RPMI8226 (cell line): ENCODE results near the gene TMEM235.

Experiments used
- DNase-seq: peaks from one replicate; pipeline ENCODE4 v3.0.0-alpha.2; 2015

The TMEM235 gene

DNA sequence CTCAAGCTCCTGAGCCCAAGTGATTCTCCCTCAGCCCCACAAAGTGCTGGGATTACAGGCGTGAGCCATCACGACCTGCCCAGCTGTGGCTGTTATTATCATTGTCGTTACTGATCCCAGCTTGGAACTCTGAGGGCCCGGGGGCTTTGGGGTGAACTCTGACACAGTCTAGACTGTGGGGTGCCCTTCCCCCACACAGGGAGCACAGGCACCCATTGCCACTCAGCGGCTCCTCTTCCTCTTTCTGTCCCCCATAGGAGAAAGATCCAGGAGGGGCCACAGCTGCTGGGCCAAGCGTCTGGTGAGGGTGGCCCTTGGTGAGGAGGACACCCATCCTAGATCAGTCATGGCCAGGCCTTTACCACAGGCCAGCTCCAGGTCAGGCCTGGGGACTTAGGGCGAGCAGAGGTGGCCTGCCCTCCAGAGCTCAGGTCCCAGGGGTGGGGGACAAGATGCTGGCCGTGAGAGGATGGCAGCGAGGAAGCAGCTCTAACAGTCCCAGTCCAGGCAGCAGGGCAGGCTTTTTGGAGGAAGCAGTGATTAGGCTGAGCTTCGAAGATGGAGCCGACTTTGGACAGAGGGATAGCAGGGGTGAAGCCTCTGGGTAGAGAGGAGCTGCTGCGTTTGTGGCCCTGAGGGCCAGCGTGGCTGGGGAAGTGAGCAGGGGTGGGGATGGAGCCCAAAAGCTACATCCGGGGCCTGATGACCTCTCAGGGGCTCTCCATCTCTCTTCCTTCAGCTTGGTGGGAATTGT is 24.7 kb downstream of the TMEM235 start:
- DNase-seq = no peak

DNA sequence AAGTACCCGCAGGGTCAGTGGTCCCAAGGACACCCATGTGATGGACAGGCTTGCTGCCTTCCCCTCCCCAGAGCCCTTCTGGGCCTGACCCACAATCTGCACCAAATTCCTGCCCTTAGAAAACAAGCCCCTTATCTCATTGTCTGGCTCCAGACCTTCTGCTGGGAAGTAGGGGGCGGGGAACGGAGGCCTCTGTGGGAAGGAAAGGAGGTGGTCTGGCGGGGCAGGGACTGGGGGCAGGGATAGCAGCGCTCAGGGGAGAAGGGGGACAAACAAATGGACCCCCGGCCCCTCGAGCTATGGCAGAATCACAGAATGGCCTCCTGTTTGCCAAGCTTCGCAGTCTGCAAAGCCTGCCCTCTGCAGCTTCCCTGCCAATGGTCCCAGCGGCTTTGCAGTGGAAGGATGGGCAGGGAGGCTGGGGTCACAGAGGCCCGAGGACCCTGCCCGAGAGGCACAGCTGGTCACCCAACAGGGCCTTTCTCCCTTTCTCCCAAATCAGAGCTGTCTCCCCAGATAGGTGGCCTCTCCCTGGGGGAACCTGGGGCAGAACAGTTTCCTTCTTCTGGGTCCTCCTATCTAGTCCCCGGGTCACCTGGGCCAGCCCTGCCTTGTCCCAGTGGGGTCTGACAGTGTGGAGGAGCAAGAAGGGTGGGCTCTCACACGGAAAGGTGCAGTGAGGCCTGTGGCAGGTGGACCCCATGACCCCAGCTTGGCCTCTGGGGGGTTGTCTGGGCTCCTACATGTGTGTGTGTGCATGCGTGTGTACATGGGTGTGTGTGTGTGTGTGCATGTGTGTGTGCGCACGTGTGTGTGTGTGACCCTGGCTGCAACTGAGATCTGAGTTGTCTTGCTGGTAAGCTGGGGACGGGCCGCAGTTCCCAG is 25.5 kb downstream of the TMEM235 start:
- no peak for DNase-seq

DNA sequence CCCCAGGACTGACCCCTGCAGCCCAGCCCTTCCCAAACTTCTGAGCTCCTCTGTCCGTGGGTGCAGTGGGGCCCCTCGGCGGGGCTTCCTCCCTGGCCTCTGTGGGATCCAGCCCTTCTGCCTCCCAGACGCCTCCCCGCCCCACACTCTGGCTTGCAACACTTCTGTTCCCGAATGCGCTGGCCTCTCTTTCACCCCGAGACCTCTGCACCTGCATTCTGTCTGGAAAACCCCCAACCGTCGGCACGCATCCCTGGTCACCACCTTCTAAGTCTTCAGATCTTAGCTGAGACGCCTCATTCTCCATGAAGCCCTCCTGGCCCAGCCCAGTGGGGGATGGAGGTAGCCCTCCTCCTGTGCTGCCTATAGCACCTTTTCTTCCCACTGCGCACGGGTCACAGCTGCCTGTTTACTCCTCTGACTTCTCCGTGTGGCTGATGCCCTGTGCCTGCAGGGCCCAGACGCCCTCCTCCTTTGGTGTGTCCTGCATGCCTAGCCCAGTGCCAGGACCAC is 26.4 kb downstream of the TMEM235 start:
- DNase-seq = peak; percentile 89

DNA sequence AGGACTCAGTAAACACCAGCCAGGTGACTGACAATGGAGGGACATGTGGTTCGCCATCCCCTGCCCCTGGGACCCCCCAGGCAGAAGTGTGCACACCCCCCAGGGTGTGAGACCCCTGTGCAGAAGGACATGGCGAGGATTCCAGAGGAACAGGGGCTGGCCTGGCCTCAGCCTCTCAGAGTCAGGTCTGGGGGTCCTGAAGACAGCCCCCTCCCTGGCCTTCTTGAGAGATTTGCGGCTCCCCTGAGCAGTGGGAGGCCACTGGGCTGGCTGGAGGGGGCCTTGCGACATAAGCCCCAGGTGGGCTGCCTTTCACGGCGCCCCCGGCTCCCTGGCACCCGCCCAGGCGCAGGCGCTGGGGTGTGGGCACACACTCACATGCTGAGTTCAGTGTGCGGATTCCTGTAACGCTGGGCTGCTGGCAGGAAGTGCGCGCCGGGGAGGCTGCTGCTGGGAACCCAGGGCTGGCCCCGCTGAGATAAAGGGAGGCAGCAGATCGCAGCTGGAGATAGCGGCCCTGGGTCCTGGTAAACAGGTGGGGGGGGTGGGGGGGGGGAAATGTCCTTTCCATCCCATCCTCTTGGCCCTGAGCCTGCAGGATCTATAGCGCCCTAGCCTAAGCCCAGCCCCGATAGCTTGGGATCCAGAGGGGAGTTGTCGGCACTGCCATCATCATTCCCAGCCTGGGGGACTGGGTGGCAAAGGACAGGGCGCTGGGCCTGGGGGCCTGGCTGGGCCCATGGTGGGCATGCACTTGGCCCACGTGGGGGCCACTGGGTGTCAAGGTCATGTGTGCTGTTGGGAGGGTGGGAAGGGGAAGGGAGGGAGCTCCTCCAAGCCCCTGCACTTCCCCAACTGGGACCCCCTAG is 27.1 kb downstream of the TMEM235 start:
- peak; percentile 70 for DNase-seq

DNA sequence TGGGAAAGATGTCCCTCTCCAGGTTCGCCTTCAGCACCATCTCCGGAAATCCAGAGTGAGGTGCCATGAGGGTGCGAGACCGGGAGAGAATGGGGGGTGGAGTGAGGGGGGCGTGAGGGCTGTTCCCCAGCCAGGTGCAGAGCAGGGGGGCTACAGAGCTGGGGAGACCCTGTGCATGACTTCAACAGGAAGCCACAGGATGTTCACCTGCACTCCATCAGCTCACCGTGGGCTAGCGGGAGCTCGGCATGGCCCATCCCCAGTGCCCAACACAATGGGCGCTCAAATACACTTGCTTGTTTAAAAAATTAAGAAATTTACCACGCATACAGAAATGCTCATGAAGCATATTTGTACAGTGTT is 27.7 kb downstream of the TMEM235 start:
- no peak for DNase-seq

DNA sequence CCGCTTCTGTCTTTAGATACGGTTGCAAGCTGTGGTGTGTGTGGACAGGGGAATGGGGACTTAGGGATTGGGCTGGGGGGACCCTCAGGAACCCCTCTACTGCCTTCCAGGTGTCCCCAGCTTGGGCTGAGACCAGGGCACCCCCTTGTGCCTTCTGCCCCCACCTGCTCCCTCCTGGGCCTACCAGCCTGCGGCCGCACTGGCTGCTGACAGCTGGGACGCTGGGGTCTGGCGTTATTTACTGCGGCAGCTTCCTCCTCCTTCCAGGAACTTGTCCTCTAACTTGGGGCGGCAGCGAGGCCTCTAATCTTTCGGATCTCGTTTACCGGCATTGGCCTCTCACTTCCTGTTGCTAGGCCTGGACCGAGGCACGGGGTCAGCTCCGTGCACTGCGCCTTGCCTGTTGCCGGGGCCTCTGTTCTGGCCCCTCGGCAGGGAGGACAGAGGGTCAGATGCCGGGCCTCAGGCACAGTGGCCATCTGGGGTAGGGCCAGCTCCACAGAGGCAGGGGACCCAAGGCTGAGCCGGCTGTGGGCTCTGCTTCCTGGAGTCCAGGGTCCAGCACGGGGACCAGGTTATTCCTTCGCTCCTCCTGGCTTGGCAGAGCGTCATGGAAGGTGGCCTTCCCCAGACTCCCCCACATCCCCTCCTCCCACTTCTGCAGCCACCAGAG is 31.8 kb downstream of the TMEM235 start:
- no peak for DNase-seq

DNA sequence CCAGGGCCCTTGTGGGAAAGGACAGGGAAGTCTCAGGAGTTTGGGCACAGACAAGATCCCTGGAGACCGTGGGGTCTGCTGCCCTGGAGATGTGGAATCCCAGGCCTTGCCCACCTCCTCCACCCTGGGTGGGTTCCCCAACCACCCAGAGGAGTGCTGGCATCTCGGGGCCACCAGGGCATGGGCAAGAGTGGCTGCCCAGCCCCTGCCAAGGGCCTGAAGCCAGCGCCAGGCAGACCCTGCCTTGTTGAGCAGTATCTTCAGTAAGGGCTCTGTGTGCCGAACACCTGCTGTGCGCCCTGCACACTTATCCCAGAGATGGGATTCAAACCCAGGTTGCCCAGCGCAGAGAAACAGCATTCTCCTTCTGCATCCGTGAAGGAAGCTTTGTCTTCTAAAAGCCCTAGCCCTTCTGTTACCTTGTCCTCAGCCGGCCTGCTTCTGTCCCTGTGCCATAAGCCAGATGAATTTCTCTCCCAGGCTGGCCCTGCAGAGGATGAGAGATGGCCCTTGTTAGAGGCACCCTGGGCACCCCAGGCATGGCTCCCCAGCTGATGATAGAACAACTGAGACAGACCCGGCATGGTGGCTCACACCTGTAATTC is 32.4 kb downstream of the TMEM235 start:
- DNase-seq = no peak

DNA sequence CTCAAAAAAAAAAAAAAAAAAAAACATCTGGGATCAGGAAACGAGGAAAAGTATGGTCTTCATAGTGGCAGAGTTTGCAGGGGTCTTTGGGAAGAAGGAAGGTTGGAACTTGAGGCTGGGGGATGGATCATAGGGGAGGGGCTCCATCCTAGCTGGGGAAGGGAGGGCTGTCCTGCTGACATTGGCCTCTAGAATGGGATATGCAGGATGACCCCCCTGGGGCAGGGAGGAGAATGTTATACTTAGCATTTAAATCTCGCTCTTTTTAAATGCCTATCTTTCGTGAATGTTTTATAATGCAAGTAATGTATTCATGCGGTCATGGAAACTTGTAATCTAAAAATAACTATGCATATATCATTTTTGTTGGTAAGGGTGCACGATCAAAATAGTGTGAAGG is 33.2 kb downstream of the TMEM235 start:
- DNase-seq = no peak

DNA sequence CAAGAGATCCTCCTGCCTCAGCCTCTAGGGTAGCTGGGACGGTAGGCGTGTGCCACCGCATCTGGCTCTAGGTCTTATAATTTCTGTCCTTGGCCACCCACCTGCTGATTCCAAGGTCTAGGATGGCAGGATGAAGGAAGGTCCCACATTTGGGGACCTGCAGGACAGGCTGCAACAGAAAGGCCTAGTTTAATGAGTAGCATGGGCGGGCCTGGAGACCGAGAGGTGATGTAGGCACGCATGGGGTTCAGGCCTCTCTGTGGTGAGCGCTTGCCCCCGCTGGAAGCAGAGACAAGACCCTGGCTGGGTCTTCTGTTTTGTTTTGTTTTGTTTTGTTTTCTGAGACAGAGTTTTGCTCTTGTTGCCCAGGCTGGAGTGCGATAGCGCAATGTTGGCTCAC is 33.7 kb downstream of the TMEM235 start:
- DNase-seq = no peak

DNA sequence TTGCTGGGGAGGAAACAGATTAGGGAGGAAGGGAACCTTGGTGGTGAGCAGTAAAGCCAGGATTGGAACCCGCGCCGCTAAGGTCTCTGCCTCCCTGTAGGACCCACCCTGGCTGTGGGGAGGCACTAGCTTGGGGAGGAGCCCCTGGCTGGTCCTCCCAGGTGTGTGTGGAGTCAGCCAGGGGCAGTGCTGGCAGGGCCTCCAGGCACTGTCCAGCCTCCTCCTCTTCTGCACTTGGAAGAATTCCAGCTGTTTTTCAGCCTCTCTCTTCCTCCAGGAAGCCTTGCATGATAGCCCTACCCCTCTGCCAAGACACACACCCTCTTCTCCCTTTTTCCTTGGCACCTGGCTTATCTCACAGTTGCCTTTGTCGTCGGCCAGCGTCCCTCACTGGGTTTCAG is 34.8 kb downstream of the TMEM235 start:
- DNase-seq = no peak

DNA sequence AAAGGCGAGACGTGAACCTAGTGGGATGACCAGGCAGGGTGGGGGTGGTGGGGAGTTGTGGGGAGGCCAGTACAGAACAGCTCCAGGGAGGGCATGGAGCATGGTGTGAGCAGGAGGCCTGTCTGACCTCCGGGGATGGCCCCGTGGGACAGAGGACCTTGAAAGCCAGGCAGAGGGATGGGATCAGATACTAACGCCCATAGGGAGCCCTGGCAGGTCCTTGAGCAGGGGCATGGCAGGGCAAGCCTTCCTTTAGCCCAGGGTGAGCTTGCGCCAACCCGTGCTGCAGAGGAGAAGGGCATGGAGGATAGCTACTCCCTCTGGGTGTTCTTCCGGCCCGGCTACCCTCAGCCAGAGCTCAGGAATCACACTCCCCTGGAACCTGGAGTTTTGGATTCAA is 35.3 kb downstream of the TMEM235 start:
- DNase-seq = no peak

DNA sequence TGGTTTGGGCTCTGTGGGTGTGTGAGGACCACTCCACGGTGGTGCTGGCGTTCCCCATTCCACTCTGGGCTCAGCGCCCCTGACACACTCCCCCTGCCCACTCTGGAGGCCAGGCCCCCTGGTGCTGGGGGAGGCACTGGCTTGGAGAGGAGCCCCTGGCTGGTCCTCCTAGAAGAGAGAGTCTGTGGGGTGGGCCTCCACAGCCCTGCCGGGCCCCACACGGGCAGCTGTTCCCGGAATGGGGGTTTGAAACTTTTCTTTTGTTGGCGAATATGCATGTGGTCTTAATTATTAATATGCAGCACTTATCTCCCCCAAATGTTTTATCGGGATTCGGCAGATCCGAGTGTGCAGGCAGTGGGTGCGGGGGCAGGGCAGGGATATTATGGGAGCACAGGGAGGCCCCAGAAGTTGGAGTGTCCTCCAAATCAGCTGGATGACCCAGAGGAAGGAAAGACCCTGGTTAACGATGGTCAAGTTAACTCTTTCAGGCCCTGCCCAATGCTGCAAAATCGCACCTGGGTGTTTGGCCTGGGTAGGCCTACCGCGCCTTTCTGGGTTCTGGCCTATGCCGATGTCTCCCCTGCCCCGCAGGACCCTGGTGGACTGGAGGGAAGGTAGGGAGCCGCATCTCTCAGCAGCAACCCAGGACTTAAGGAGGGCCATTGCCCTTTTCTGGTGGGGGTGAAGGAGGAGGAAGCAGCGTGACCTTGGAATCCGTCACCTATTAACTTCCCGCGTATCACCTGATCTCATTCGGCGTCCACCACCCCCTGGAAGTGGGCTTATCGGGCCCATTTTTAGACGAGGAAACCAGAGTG is 36.0 kb downstream of the TMEM235 start:
- DNase-seq = no peak

DNA sequence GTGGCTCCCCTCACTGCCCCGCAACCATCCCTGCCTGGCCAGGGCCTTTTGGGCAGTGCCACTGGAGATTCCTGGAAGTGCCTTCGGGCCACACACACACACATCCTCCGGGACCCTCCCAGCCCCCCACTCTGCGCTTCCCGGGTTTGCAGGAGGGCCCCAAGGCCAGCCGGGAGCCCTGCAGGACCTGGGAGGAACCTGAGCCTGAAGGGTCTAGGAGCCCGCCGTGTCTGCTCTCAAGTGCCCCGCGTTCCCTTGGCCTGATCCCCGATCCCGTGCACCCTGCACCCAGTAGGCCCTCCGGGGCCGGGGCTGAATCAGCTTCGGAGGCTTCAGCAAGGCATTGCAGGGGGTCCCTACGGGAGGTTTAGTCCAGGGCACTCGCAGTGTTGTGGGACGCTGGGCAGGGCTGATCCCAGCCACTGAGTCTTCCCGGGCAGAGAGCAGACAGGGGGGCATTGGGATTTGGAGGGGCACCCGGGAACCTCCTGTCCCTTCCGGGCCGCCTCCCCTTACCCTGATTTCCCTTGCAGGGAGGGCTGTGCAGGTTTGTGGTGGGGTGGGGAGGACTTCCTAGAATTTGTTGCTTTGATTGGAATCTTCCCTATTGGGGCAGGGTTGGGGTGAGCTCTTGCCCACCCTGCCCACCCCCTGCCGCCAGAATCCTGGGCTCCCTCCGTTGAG is 36.9 kb downstream of the TMEM235 start:
- DNase-seq = no peak

DNA sequence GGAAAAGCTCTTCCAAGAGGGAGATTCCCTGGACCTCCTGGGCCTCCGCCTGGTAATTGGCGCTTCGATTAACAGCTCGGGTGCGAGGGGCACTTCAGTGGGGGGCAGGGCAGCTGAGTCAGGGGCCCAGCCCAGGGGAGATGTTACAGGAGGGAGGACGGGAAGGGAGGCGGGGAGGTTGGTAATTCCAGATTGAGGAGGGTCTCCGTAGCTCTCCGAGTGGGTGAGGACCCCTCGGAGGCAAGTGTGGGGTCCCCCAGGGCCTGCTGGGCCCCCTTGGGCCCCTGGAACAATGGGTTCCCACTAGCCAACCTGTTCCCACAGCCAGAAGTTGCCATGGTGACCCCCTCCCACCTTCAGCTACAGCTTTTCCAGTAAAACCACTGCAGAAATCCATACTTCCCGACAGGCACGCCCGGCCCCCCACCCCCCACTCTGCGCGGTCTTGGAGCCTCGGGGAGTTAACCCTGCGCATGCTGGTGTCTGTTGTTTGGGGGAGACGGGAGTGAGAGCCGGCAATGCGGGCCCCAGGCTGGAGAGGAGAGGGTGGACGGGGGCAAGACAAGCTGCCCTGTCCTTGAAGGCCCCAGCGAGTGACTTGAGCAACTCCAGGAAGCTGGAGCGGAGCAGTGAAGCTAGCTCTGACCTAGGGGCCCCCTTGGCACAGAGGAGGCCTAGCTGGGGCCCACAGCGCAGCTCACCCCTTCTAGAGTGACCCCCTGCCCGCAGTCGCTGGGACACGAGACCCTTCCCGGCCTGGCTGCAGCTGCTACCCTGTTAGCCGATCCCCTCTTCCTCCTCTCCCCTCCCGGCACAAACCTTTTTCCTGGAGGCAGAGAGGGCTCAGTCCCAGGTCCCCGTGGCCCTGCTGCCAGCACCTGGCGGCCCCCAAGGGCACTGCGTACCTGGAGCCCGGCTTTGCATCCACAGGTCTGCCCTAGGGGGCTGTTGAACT is 37.8 kb downstream of the TMEM235 start:
- no peak for DNase-seq

DNA sequence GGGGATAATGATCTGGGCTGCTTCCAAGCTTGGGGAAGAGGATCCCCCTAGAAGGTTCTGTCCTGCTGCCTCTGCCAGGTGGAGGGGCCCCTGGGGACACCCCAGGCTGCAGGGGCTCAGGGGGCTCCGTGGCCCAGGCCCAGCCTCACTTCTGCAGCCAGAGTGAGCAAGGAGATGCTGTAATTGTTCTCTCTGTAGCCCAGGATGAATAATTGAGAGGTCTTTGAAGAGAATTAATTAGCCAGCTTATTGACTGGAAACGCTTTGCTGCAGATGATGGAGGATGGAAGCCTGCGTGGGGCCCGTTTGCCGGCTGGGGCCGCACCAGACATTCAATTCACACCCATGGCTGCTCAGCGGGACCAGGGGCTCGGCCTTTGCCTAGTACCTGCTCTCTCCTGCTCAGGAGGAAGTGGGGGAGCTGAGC is 38.5 kb downstream of the TMEM235 start:
- DNase-seq = no peak

DNA sequence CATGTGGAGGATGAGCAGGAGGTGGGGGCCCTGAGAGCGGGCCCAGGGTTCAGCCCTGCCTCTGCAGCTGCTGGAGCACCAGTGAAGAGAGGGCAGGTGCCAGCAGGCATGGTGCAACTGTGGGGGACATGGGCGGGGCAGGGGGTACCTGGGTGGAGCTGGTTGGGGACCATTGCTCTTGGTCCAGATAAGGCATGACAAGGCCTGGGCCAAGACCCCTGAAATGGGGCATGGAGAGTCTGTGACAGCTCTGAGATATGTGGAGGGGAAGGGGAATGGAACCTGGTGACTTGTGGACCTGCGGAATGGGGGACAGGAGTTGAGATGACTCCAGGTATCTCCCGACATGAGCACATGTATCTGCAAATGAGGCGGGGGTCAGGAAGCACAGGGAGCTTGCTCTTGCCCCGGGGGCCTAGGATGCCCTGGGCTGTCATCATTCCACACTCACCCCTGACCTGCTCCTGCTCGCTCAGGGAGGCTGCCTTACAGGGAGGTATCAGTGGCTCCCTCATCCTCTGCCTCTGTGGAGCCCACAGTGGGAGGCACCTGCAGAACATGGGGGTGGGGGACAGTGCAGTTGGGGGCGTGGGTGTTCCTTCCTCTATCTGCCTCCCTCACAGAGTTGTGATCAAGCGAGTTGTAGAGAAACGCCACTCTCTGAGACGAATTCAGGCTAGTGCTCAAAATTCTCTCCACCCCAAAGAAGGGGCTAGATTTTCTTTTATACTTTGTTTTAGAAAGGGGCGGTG is 40.2 kb downstream of the TMEM235 start:
- no peak for DNase-seq

DNA sequence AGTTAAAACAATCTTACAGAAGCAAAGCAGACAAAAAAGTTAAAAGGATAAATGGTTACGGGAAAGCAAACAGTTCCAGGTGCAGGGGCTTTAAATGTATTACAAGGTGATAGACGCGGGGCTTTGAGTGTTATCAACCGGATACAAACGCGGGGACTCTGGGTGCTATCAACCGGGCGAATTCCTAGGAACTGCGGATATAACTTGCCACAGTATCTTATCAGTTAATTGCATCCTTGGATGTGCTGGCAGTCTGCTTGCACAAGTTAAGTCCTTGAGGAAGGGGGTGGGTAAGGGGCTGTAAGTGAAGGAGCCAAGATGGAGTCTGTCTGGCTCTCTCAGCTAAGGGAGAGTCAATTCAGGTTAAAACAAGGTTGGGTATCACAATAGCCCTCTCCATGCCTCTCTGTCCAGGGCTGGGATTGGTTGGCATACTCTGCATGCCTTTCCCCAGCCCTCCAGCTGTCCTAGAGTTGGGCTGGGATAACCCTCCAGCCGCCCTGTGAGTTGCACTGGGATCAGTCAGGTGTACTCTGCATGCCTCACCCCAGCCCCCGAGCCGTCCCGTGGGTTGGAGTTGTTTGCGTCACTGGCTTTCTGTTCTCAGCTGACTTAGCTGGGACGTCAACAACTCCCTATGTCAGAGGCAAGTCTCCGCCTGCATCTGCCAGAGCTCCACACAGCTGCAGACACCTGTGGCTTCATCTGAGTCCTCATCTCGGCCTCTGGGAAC is 40.9 kb downstream of the TMEM235 start:
- peak; percentile 81 for DNase-seq

DNA sequence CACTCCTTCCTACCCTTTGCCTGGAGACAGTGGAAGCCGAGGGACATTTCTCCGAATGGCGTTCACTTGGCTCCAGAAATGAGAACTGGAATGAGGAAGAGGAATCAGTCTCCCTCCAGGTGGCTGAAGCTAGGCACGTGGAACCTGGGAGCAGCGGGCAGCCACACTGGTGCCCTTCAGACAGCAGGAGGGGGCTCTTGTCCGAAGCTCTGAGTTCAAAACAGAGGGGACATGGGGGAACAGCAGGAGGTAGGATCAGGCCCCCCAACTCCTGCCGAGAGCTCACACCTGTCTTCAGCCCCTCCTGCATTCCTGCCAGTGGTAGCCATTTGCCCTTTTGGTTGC is 41.5 kb downstream of the TMEM235 start:
- DNase-seq = no peak
